Panc1 (cell line): ENCODE measurements around the gene KRTAP12-3.
"Not testable (repeated sequence)": the region's sequence is repeated elsewhere in the genome, so short reads cannot be mapped to it uniquely, and the experiment has no call there.

ENCODE experiments used
- CTCF ChIP-seq: fragments of 450-650 bp; IDR thresholded peaks from 2 replicates; pipeline ENCODE4 v1.5.1; 2017; ENCODE audit warnings: mild to moderate bottlenecking
- POLR2AphosphoS5 ChIP-seq: IDR thresholded peaks from 2 replicates; pipeline ENCODE4 v1.6.1; 2012; ENCODE audit warnings: mild to moderate bottlenecking, low read depth, low read length, moderate library complexity
- SIN3A ChIP-seq: IDR thresholded peaks from 2 replicates; pipeline ENCODE4 v1.6.1; 2012; ENCODE audit warnings: low read depth, mild to moderate bottlenecking, low read length, moderate library complexity, borderline replicate concordance; ENCODE audit not compliant: insufficient read depth

GRCh38 chr21:44697172-44697810 is 39.6 kb downstream of the KRTAP12-3 start, which contains the start of gene KRTAP10-12:
- TF ChIP-seq POLR2AphosphoS5, CTCF, SIN3A: not testable (repeated sequence)
